Liver (tissue), 9 donors: Measurements from ENCODE around the gene AK5. TPM values are rescaled to one million over a fixed set of nuclear protein-coding genes. Genes with fewer than 3 reads are reported as not detected.

Experiments
- DNase-seq: peaks from one replicate; pipeline ENCODE4 v3.0.0-alpha.2; 2017; ENCODE audit warnings: low spot score
- H3K27ac ChIP-seq, 2 donors: one replicate each; pipeline ENCODE4 v1.7.0; 2013; ENCODE audit warnings: inconsistent platforms in 2 of 2, low read length in 2 of 2, control low read depth in 1 of 2, low read depth in 1 of 2, mild to moderate bottlenecking in 1 of 2
- H3K27me3 ChIP-seq, 4 donors: one replicate each; pipeline versions ENCODE4 v1.6.1 to v1.7.0; 2013; ENCODE audit warnings: low read length in 3 of 4, inconsistent platforms in 1 of 4, mild to moderate bottlenecking in 1 of 4, moderate library complexity in 1 of 4; ENCODE audit not compliant: control insufficient read depth in 4 of 4, insufficient read depth in 4 of 4
- H3K36me3 ChIP-seq, 4 donors: one replicate each; pipeline versions ENCODE4 v1.6.1 to v1.7.0; 2013; ENCODE audit warnings: low read length in 3 of 4, mild to moderate bottlenecking in 3 of 4, low read depth in 1 of 4, moderate library complexity in 1 of 4; ENCODE audit not compliant: control insufficient read depth in 4 of 4, insufficient read depth in 3 of 4
- H3K4me1 ChIP-seq, 4 donors: one replicate each; pipeline versions ENCODE4 v1.6.1 to v1.7.0; 2013; ENCODE audit warnings: low read length in 3 of 4, mild to moderate bottlenecking in 3 of 4, moderate library complexity in 1 of 4; ENCODE audit not compliant: control insufficient read depth in 4 of 4, insufficient read depth in 4 of 4
- H3K4me3 ChIP-seq, 3 donors: one replicate each; pipeline versions ENCODE4 v1.6.1 to v1.7.0; 2013; ENCODE audit warnings: low read length in 3 of 3, control low read depth in 1 of 3, low read depth in 1 of 3, mild to moderate bottlenecking in 1 of 3
- H3K9ac ChIP-seq, 2 donors: one replicate each; pipeline ENCODE4 v1.7.0; 2013; ENCODE audit warnings: low read length in 2 of 2, mild to moderate bottlenecking in 2 of 2, moderate library complexity in 2 of 2, control low read depth in 1 of 2, low read depth in 1 of 2
- H3K9me3 ChIP-seq, 4 donors: one replicate each; pipeline versions ENCODE4 v1.6.1 to v1.7.0; 2013; ENCODE audit warnings: low read length in 3 of 4; ENCODE audit not compliant: control insufficient read depth in 4 of 4
- ATF3 ChIP-seq: IDR thresholded peaks from 2 replicates; pipeline ENCODE4 v1.6.1; 2016; ENCODE audit warnings: antibody characterized with exemption
- CTCF ChIP-seq: fragments of 150-350 bp; IDR thresholded peaks from 2 replicates; pipeline ENCODE4 v1.5.1; 2017; ENCODE audit warnings: improper control_type of control experiment, low read depth, low read length; ENCODE audit not compliant: missing input control
- EGR1 ChIP-seq, 2 donors: IDR thresholded peaks; 2 replicates each; pipeline ENCODE4 v1.6.1; 2016 to 2018; ENCODE audit warnings: antibody characterized with exemption in 2 of 2, low read depth in 2 of 2
- FOXA1 ChIP-seq: IDR thresholded peaks from 2 replicates; pipeline ENCODE4 v1.6.1; 2016; ENCODE audit warnings: antibody characterized with exemption
- FOXA2 ChIP-seq: IDR thresholded peaks from 2 replicates; pipeline ENCODE4 v1.6.1; 2016; ENCODE audit warnings: antibody characterized with exemption
- GABPA ChIP-seq, 2 donors: IDR thresholded peaks in 1 of 2; conservative IDR thresholded peaks in 1 of 2; 2 replicates each; pipeline ENCODE4 v1.6.1; 2016; ENCODE audit warnings: antibody characterized with exemption in 2 of 2, mild to moderate bottlenecking in 1 of 2, moderate library complexity in 1 of 2
- HNF4A ChIP-seq, 2 donors: conservative IDR thresholded peaks; 2 replicates each; pipeline ENCODE4 v1.6.1; 2016; ENCODE audit warnings: antibody characterized with exemption in 2 of 2, mild to moderate bottlenecking in 2 of 2
- HNF4G ChIP-seq: IDR thresholded peaks from 2 replicates; pipeline ENCODE4 v1.6.1; 2016; ENCODE audit warnings: antibody characterized with exemption
- JUND ChIP-seq, 2 donors: IDR thresholded peaks; 2 replicates each; pipeline ENCODE4 v1.6.1; 2016; ENCODE audit warnings: antibody characterized with exemption in 2 of 2
- MAX ChIP-seq: IDR thresholded peaks from 2 replicates; pipeline ENCODE4 v1.6.1; 2016; ENCODE audit warnings: antibody characterized with exemption
- NR2F2 ChIP-seq: IDR thresholded peaks from 2 replicates; pipeline ENCODE4 v1.6.1; 2016; ENCODE audit warnings: antibody characterized with exemption
- RAD21 ChIP-seq, 2 donors: IDR thresholded peaks; 2 replicates each; pipeline ENCODE4 v1.6.1; 2016; ENCODE audit warnings: antibody characterized with exemption in 2 of 2, mild to moderate bottlenecking in 2 of 2
- REST ChIP-seq: IDR thresholded peaks from 2 replicates; pipeline ENCODE4 v1.6.1; 2016; ENCODE audit warnings: antibody characterized with exemption, mild to moderate bottlenecking
- RXRA ChIP-seq, 2 donors: IDR thresholded peaks; 2 replicates each; pipeline ENCODE4 v1.6.1; 2017 to 2018; ENCODE audit warnings: antibody characterized with exemption in 2 of 2, mild to moderate bottlenecking in 1 of 2
- SP1 ChIP-seq: IDR thresholded peaks from 2 replicates; pipeline ENCODE4 v1.6.1; 2018; ENCODE audit warnings: antibody characterized with exemption, mild to moderate bottlenecking
- TAF1 ChIP-seq: conservative IDR thresholded peaks from 2 replicates; pipeline ENCODE4 v1.6.1; 2016; ENCODE audit warnings: antibody characterized with exemption, mild to moderate bottlenecking
- YY1 ChIP-seq: IDR thresholded peaks from 2 replicates; pipeline ENCODE4 v1.6.1; 2016; ENCODE audit warnings: antibody characterized with exemption, mild to moderate bottlenecking
- ZBTB33 ChIP-seq: IDR thresholded peaks from 2 replicates; pipeline ENCODE4 v1.6.1; 2016; ENCODE audit warnings: antibody characterized with exemption
- whole genome bisulfite sequencing: extraction: QIAGEN DNeasy Blood & Tissue Kit; methylation state at CpG from one replicate; pipeline ENCODE4 v1.1.7; 2013; 5-methylcytosine and 5-hydroxymethylcytosine counted together
- polyA plus RNA-seq, 2 donors: library from polyadenylated mRNA; stranded (reverse) in 1 of 2; unstranded in 1 of 2; fragments of 200-250 nt in 1 of 2; fragments of >200 nt in 1 of 2; fragmentation: Nextera tagmentation in 1 of 2; extraction: Ambion mirVana in 1 of 2; gene quantifications; one replicate each; pipeline versions ENCODE4 v1.2.1 to v1.2.3, GENCODE V29; 2013 to 2015
- total RNA-seq, 2 donors: library from RNA; depleted of rRNA; stranded (reverse); fragments of >200 nt; gene quantifications; one replicate each; pipeline ENCODE4 v1.2.3, GENCODE V29; 2014
- donor health status: healthy.
- donor health status: healthy.
- donor health status: healthy.
- donor health status: healthy.
- donor health status: healthy.

AK5 gene
- total and polyA plus RNA-seq, 4 donors: 0.12 to 0.33 (median 0.23) TPM

- Histone ChIP-seq H3K9ac (no peak overlapping the region), H3K27me3 (no peaks in the 10 kb centered on the region), H3K4me1 (no peaks in the 10 kb centered on the region), H3K36me3 (no peaks in the 10 kb centered on the region), H3K27ac (no peak overlapping the region), H3K4me3 (no peak overlapping the region), H3K9me3 (no peaks in the 10 kb centered on the region)
- DNase-seq: no peak
- TF ChIP-seq JUND (IDR thresholded peaks at IDR 0.05) (no peak), RAD21 (IDR thresholded peaks at IDR 0.05) (no peak), FOXA2 (no peak), CTCF (no peak), RXRA (IDR thresholded peaks at IDR 0.05) (no peak), HNF4G (no peak), TAF1 (no peak), EGR1 (IDR thresholded peaks at IDR 0.05; ENCODE audit: low read depth in 2 of 2) (no peak)
- whole genome bisulfite sequencing: 78% methylated on average over 4 of the region's 4 CpGs
These were observed 179.9 kb downstream of the AK5 start for GRCh38 chr1:77461691-77462090.

GRCh38 chr1:77463216-77463615, 181.4 kb downstream of the AK5 start:
- no peak overlapping the region for H3K27ac ChIP-seq
- no peaks in the 10 kb centered on the region for H3K4me1 ChIP-seq
- DNase-seq: no peak
- H3K36me3 ChIP-seq: no peaks in the 10 kb centered on the region
- H3K4me3 ChIP-seq: no peak overlapping the region
- no peak overlapping the region for H3K9ac ChIP-seq
- no peaks in the 10 kb centered on the region for H3K27me3 ChIP-seq
- TF ChIP-seq SP1 (no peak), MAX (no peak), JUND (IDR thresholded peaks at IDR 0.05) (no peak), RXRA (IDR thresholded peaks at IDR 0.05) (no peak), YY1 (no peak), ZBTB33 (no peak), FOXA1 (no peak), HNF4G (no peak), HNF4A (conservative IDR thresholded peaks at IDR 0.05) (no peak), ATF3 (no peak), TAF1 (no peak), GABPA (IDR thresholded peaks at IDR 0.05 in 1 of 2, conservative IDR thresholded peaks at IDR 0.05 in 1 of 2) (no peak), RAD21 (IDR thresholded peaks at IDR 0.05) (no peak), REST (no peak), CTCF (no peak), NR2F2 (no peak)
- 82% methylated on average over 1 of the region's 1 CpG for WGBS
- no peaks in the 10 kb centered on the region for H3K9me3 ChIP-seq
